ENCODE results near the gene SLC8B1. TPM values are rescaled to one million over a fixed set of nuclear protein-coding genes. Genes with fewer than 3 reads are reported as not detected.
A peak's percentile ranks its signal among the peaks of the same experiment; 100 is the strongest.

The SLC8B1 gene
- total and polyA plus RNA-seq, 9 of the 15 experiments (the other 6 are each of a cell fraction or from before 2014, with no cell fraction given), result 0.86 to 34.1 (median 18.5) TPM

GRCh38 chr12:113339540-113339939, 4.6 kb upstream of the SLC8B1 start:
- CTCF ChIA-PET (ENCODE audit: low intra/inter-chr PET ratio), result no interaction called here
- intact Hi-C loops (cut with micrococcal nuclease) (no loop called here), in situ Hi-C loops (cut with MboI) (no loop called here)
- DNase-seq (ENCODE audit: extremely low read depth in 1 of 4, low spot score in 3 of 4) (no peak), FAIRE-seq (no peak), ATAC-seq (no peak)
- Histone ChIP-seq H3K79me2 (ENCODE audit: control insufficient read depth, insufficient read depth, low read length) (peaks cover 3% of the 10 kb centered on the region), H3K4me2 (ENCODE audit: insufficient read depth, low read length) (no peak overlapping the region), H3K9me3 (replicated peaks; ENCODE audit: control insufficient read depth, insufficient read depth, low read depth, low read length) (no peaks in the 10 kb centered on the region), H3K9me1 (ENCODE audit: control insufficient read depth, insufficient read depth, low read length) (no peaks in the 10 kb centered on the region), H3K27ac (ENCODE audit: extremely low read depth, low read depth, low read length) (no peak overlapping the region), H4K20me1 (replicated peaks; ENCODE audit: control insufficient read depth, insufficient read depth, low read length) (no peaks in the 10 kb centered on the region), H2AFZ (ENCODE audit: low read depth, low read length) (no peak overlapping the region), H3K4me1 (replicated peaks in 1 of 2; ENCODE audit: control insufficient read depth in 2 of 2, insufficient read depth in 2 of 2, low read length in 2 of 2) (peaks cover 8 to 13% of the 10 kb centered on the region in 2 experiments), H3K36me3 (ENCODE audit: control insufficient read depth, insufficient read depth, low read length) (no peaks in the 10 kb centered on the region), H3K4me3 (no peak overlapping the region), H3K27me3 (ENCODE audit: control insufficient read depth in 2 of 2, insufficient read depth in 2 of 2, low read length in 2 of 2) (no peaks in the 10 kb centered on the region), H3K9ac (ENCODE audit: insufficient read depth in 1 of 2, low read depth in 2 of 2, low read length in 2 of 2) (no peak overlapping the region)
- no TSS peak for BruUV-seq (replicated peaks)
- POLR2A ChIA-PET, result no interaction called here
- TF ChIP-seq BCOR (IDR thresholded peaks at IDR 0.05), result peak; percentile 75; the same call in 1 of the 2 replicates
- no peak for TF ChIP-seq GABPB2 (CRISPR knock-in tag; conservative IDR thresholded peaks at IDR 0.05)
- no peak for TF ChIP-seq HDGF (IDR thresholded peaks at IDR 0.05)
- TF ChIP-seq SMAD1 (IDR thresholded peaks at IDR 0.05; ENCODE audit: low read depth, low read length, partially characterized antibody), result no peak
- no peak for TF ChIP-seq ATF2 (CRISPR knock-in tag; IDR thresholded peaks at IDR 0.05)
- peak in 1 of 2 experiments; percentile 17; a peak in 1 of 4 replicates for TF ChIP-seq KDM1A (IDR thresholded peaks at IDR 0.05)
- TF ChIP-seq TRIM28 (IDR thresholded peaks at IDR 0.05), result 0 out of 2 replicates have a peak, but pooled peaks have one; percentile 18
- TF ChIP-seq RBM25 (IDR thresholded peaks at IDR 0.05; ENCODE audit: low read depth, low read length, severe bottlenecking), result peak; percentile 5
- 0 out of 4 replicates have a peak, but pooled peaks of 1 of the 2 experiments have one; percentile 15 for TF ChIP-seq TRIM24 (IDR thresholded peaks at IDR 0.05)
- WGBS (ENCODE audit: insufficient coverage, low coverage, missing lambda C conversion rate), result 66% methylated on average over 5 of the region's 5 CpGs

Measured in K562 (cell line).